Muscle layer of duodenum (tissue), 2 donors: ENCODE data around the gene ERC2.

Experiments
- H3K27ac ChIP-seq: one replicate; pipeline ENCODE4 v1.7.0; 2013; ENCODE audit warnings: mild to moderate bottlenecking, low read length
- H3K27me3 ChIP-seq: one replicate; pipeline ENCODE4 v1.7.0; 2013; ENCODE audit warnings: low read depth, mild to moderate bottlenecking, control low read depth, low read length
- H3K36me3 ChIP-seq, 2 donors: one replicate each; pipeline ENCODE4 v1.7.0; 2013; ENCODE audit warnings: low read length in 2 of 2, control low read depth in 1 of 2, mild to moderate bottlenecking in 1 of 2; ENCODE audit not compliant: insufficient read depth in 2 of 2, control insufficient read depth in 1 of 2
- H3K4me1 ChIP-seq, 2 donors: one replicate each; pipeline ENCODE4 v1.7.0; 2013; ENCODE audit warnings: low read length in 2 of 2, mild to moderate bottlenecking in 2 of 2, control low read depth in 1 of 2, moderate library complexity in 1 of 2; ENCODE audit not compliant: insufficient read depth in 2 of 2, control insufficient read depth in 1 of 2
- H3K4me3 ChIP-seq, 2 donors: one replicate each; pipeline ENCODE4 v1.7.0; 2013; ENCODE audit warnings: low read length in 2 of 2, low read depth in 1 of 2, mild to moderate bottlenecking in 1 of 2
- H3K9me3 ChIP-seq, 2 donors: one replicate each; pipeline ENCODE4 v1.7.0; 2013; ENCODE audit warnings: low read length in 2 of 2, control low read depth in 1 of 2, mild to moderate bottlenecking in 1 of 2; ENCODE audit not compliant: control insufficient read depth in 1 of 2
- donor health status: healthy.

The ERC2 gene

DNA sequence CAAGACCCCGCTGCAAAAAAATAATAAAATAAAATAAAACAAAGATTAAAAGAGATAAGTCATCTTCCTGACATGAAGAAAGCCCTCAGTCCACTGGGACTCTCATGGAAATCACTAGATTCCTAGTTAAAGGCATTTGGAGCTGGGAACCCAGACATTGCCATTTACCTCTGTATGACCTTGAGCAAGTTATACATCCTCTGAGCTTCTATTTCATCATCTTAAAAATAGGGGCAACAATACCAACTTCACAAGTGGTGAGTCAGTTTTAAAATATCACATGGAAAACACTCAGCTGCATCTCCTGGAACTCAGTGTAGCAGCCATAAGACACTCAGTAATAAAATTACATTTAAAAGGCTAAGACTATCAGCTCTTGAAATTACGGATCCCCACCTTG is 334.8 kb downstream of the ERC2 start:
- Histone ChIP-seq H3K4me3 (no peak overlapping the region), H3K4me1 (peaks cover 0 to 2% of the 10 kb centered on the region in 2 donors), H3K27me3 (no peaks in the 10 kb centered on the region), H3K27ac (no peak overlapping the region), H3K9me3 (no peaks in the 10 kb centered on the region), H3K36me3 (no peaks in the 10 kb centered on the region)

DNA sequence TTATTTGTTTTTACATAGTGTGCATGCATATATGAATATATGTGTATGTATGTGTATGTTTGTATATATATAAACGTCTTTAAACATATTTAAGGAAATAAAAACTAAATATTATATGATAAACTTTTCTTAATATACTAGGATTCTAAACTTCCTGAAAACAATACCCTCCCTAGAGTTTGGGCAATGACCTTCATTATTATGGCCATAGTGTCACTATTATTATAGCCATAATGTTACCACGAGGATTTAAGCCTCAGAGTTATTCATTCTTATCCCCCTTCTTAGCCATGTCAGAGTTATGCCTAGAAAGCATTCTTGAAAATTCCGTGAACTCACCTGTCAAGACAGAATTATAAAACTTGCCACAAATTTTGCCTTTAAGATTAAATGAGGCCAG is 335.5 kb downstream of the ERC2 start:
- no peak overlapping the region for H3K4me3 ChIP-seq
- no peaks in the 10 kb centered on the region for H3K9me3 ChIP-seq
- no peak overlapping the region for H3K27ac ChIP-seq
- no peaks in the 10 kb centered on the region for H3K36me3 ChIP-seq
- peaks cover 0 to 2% of the 10 kb centered on the region in 2 donors for H3K4me1 ChIP-seq
- H3K27me3 ChIP-seq: no peaks in the 10 kb centered on the region

DNA sequence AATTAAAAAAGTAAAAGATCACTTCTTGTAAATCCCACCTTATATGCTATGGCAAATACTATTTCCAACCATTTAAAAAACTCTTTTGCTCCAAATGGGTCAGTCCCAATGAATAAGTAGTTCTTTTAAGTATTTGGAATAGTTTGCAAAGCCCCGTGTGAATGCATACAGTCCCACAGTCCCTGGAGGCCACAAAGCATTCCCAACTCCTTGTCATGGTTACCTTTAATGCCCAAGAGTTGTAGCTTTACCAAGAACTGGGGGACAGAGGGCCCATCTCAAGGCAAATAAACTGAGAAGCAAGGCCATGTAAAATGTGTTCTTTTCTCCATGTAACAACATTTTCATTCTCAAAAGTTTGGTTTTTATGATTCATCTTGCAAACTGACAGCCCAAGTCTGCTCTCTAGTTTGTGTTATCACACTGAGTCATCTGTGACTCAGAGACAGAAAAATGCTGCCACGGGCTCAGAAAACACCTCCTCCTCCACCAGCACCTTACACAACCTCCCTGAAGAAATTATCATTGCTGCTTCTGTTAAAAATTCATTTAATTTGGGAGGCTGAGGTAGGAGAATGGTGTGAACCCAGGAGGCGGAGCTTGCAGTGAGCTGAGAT is 336.2 kb downstream of the ERC2 start:
- Histone ChIP-seq H3K4me3 (no peak overlapping the region), H3K27ac (no peak overlapping the region), H3K9me3 (no peaks in the 10 kb centered on the region), H3K4me1 (peaks cover 0 to 2% of the 10 kb centered on the region in 2 donors), H3K27me3 (no peaks in the 10 kb centered on the region), H3K36me3 (no peaks in the 10 kb centered on the region)

DNA sequence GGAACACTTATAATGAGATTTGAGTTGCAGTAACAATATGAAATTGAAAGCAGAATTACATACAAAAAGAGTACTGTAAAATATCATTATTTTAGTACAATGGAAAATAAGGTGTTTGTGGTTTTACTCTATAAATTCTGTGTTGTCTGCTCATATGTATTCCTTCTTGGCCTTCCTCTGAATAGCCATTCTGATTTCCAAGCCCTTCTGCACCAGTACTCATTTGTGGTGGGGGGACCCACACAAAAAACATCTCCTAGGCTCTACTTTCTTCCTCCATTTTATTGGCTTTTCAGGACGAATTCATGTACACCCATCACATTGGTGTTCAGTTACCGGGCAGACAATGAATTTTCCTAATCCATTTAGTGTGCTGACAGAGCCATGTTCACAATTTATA is 338.2 kb downstream of the ERC2 start:
- no peaks in the 10 kb centered on the region for H3K36me3 ChIP-seq
- H3K9me3 ChIP-seq: no peaks in the 10 kb centered on the region
- H3K27me3 ChIP-seq: no peaks in the 10 kb centered on the region
- no peak overlapping the region for H3K4me3 ChIP-seq
- H3K27ac ChIP-seq: no peak overlapping the region
- H3K4me1 ChIP-seq: peaks cover 0 to 2% of the 10 kb centered on the region in 2 donors

DNA sequence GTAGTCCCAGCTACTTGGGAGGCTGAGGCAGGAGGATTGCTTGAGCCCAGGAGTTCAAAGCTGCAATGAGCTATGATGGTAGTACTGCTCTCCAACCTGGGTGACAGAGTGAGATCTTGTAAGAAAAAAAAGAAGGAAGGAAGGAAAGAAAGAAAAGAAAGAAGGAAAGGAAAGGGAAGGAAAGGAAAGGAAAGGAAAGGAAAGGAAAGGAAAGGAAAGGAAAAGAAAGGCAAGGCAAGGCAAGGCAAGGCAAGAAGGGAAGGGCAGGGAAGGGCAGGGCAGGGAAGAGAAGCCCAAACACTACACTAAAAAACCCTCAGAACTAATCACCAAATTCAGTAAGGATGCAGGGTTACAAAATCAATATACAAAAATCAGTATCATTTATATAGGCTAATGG is 341.6 kb downstream of the ERC2 start:
- no peaks in the 10 kb centered on the region for H3K4me1 ChIP-seq
- H3K27ac ChIP-seq: no peak overlapping the region
- no peaks in the 10 kb centered on the region for H3K9me3 ChIP-seq
- no peak overlapping the region for H3K4me3 ChIP-seq
- no peaks in the 10 kb centered on the region for H3K36me3 ChIP-seq
- H3K27me3 ChIP-seq: no peaks in the 10 kb centered on the region

DNA sequence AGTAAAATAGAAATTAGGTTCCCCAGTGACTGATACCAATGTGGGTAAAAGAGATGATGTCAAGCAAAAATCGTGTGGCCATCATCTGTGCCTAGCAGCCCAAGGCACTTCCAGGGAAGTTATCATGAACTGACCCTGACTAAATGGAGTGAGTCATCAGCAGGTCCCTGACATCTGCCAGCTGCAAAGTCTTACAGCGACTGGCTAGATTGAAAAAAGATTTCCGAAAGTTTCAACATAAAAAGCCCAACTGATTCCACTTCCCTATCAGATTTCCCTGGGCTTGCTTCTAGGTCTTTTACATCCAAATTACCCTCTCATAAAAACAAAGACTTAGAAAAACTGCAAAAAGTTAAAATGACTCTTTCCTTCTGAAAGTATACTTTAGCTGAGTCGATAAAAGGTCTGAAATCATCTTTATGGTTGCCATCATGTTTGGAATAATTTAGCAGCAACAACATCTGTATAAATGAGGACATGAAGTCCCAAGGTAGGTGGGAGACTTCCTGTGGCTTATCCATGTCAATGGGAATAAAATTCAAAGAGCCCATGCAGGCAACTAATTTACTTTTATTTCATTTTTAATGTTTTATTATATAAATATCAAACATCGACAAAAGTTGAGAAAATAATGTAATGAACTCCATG is 342.8 kb downstream of the ERC2 start:
- Histone ChIP-seq H3K36me3 (no peaks in the 10 kb centered on the region), H3K27me3 (no peaks in the 10 kb centered on the region), H3K4me1 (no peaks in the 10 kb centered on the region), H3K9me3 (no peaks in the 10 kb centered on the region), H3K4me3 (no peak overlapping the region), H3K27ac (no peak overlapping the region)

DNA sequence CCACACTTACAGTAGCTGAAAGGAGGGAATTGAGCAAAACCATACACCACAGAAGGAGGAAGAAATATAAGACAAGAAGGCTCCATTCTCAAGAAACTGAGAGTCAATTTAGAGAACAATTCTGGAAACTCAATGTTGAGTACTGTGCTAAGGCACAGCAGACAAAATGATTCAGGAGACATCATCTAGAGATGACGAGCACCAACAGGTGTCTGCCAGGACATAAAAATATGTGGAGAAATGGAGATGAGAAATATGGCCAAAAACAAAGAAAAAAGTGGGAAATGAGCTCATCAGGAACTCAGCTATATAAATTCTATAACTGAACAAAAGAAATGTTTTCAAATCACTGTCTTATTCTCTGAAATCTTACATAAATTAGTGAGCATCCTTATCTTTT is 343.7 kb downstream of the ERC2 start:
- Histone ChIP-seq H3K27ac (no peak overlapping the region), H3K36me3 (no peaks in the 10 kb centered on the region), H3K9me3 (no peaks in the 10 kb centered on the region), H3K4me1 (no peaks in the 10 kb centered on the region), H3K27me3 (no peaks in the 10 kb centered on the region), H3K4me3 (no peak overlapping the region)

DNA sequence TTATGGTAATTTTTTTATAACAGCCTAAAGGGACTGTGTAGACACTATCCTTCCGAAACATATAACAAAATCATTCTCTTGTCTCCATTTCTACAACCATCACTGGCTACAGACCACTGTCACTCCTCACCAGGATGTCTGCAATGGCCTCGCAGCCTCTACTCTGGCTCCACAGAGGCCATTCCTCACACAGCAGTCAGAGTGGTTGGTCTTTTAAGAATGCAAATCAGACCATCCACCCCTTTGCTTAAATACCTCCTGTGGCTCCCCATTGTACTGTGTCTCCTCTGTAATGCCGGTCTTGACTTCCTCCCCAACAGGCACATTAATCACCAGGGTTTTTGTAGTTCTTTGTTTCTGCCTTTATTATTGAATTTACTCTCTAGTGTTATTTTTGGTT is 344.8 kb downstream of the ERC2 start:
- no peaks in the 10 kb centered on the region for H3K27me3 ChIP-seq
- no peaks in the 10 kb centered on the region for H3K36me3 ChIP-seq
- H3K4me3 ChIP-seq: no peak overlapping the region
- no peaks in the 10 kb centered on the region for H3K4me1 ChIP-seq
- H3K9me3 ChIP-seq: no peaks in the 10 kb centered on the region
- no peak overlapping the region for H3K27ac ChIP-seq

DNA sequence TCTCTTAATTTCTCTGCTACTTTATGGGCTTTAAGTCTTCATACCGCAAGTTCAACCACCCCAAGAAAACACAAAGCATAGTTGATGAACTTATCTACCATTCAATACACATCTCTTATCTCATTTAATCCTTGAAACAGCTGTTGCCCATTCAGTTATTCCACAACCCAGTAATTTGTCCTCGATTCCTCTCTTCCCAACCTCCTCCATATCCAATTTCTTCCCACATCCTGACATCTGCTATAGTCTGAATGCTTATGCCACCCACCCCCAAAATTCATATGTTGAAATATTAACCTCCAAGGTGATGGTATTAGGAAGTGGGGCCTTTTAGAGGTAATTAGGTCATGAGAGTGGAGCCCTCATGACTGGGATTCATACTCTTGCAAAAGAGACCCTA is 345.4 kb downstream of the ERC2 start:
- Histone ChIP-seq H3K4me1 (no peaks in the 10 kb centered on the region), H3K27me3 (no peaks in the 10 kb centered on the region)

DNA sequence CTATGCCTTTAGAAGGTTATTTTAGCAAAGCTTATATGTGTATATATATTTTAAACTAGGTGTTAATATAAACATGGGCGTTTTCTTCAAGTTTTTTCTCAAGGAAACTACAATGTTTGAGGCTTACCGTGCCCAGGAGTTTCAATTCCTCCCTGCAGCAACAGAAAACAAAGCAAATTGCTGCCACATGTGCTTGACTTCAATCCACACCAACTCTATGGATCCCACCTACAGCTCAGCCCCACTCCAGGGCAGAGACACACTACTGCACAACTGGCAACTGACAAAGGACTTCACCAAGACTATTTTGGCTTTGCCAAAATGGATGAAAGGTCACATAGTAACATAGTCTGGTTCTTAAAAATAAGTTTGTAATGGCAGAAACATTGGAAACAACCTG is 346.6 kb downstream of the ERC2 start:
- Histone ChIP-seq H3K36me3 (no peaks in the 10 kb centered on the region), H3K27me3 (no peaks in the 10 kb centered on the region)

More for the DNA sequence above, 345.4 kb downstream of the ERC2 start:
- Histone ChIP-seq H3K27ac (no peak overlapping the region), H3K9me3 (no peaks in the 10 kb centered on the region), H3K36me3 (no peaks in the 10 kb centered on the region), H3K4me3 (no peak overlapping the region)

DNA sequence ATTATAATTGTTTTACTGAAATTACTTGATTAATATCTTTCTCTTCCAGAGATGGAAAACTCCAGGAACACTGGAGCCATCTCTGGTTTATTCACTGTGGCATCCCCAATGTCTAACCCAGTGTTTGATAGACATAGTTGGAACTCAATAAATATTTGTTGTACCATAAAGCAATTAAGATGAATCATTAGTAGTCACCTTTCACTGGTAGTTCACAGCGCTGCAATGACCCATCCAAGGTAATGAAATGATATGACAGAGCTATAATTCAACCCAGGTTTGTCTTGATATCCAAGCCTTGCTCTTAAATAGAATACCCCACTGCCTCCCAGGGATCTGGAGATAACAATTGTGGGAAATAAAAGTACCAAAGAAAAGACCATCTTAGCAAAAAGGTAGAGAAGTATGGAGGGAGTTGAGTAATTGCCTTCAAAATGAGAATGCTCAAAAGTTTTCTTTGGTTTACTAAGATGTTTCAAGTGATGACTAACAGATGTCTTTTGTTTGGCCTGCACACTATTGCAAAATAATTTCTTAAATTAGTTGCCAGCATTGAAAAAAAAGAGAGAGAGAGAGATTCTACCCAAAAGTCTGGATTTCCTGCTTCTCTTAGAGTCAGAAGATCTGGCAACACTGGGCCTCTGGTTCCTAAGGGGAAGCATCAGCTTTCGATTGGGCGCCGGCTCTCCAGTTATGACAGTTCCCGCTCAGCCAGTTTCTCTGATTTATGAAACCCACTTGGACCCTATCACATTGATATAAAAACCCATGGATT is 348.5 kb downstream of the ERC2 start:
- Histone ChIP-seq H3K27ac (no peak overlapping the region), H3K9me3 (peaks cover 0 to 10% of the 10 kb centered on the region in 2 donors), H3K4me1 (no peaks in the 10 kb centered on the region), H3K4me3 (no peak overlapping the region), H3K36me3 (no peaks in the 10 kb centered on the region), H3K27me3 (no peaks in the 10 kb centered on the region)

More for the DNA sequence above, 346.6 kb downstream of the ERC2 start:
- no peaks in the 10 kb centered on the region for H3K4me1 ChIP-seq
- H3K27ac ChIP-seq: no peak overlapping the region
- H3K4me3 ChIP-seq: no peak overlapping the region
- H3K9me3 ChIP-seq: no peaks in the 10 kb centered on the region
